Body of pancreas (tissue), 4 donors: ENCODE measurements around the gene DKK3. TPM values are rescaled to one million over a fixed set of nuclear protein-coding genes. Genes with fewer than 3 reads are reported as not detected.

ENCODE experiments used
- ATAC-seq: fragments of 150-250 bp; one replicate; pipeline ENCODE4 v1.9.1; 2016
- DNase-seq, 4 donors: peaks; one replicate each; pipeline ENCODE4 v3.0.0-alpha.2; 2019
- H3K27ac ChIP-seq, 4 donors: fragments of 200-600 bp; sonication (generic); 1 replicate in 3 of 4; 2 replicates in 1 of 4; pipeline versions ENCODE4 v1.5.1 to v1.6.1; 2016 to 2019; ENCODE audit warnings: mild to moderate bottlenecking in 1 of 4, mixed read lengths in 1 of 4, moderate library complexity in 1 of 4
- H3K27me3 ChIP-seq, 2 donors: fragments of 200-600 bp; sonication (generic); one replicate each; pipeline ENCODE4 v1.6.0; 2016; ENCODE audit warnings: mild to moderate bottlenecking in 1 of 2
- H3K36me3 ChIP-seq, 2 donors: fragments of 200-600 bp; sonication (generic); replicated peaks in 1 of 2; 2 replicates each; pipeline ENCODE4 v1.5.1; 2016; ENCODE audit warnings: low read depth in 2 of 2; ENCODE audit not compliant: insufficient read depth in 1 of 2
- H3K4me1 ChIP-seq: fragments of 200-600 bp; sonication (generic); one replicate; pipeline ENCODE4 v1.6.0; 2016
- H3K4me3 ChIP-seq, 2 donors: fragments of 200-600 bp; sonication (generic); 1 replicate in 1 of 2; 2 replicates in 1 of 2; pipeline ENCODE4 v1.5.1; 2016 to 2019
- H3K9me3 ChIP-seq, 3 donors: fragments of 200-600 bp; sonication (generic); 1 replicate in 2 of 3; 2 replicates in 1 of 3; pipeline ENCODE4 v1.5.1; 2016
- POLR2A ChIP-seq, 3 donors: fragments of 450-650 bp; IDR thresholded peaks; one replicate each; pipeline ENCODE4 v1.6.1; 2016; ENCODE audit warnings: antibody characterized with exemption in 3 of 3, mild to moderate bottlenecking in 2 of 3
- WGBS, 2 donors: methylation state at CpG; one replicate each; pipeline ENCODE4 v1.1.5; 2017; 5-methylcytosine and 5-hydroxymethylcytosine counted together
- intact Hi-C: fragments of 100-400 bp; cut with DNase I; formaldehyde crosslinking; loops from one replicate; pipeline ENCODE4 v1.15.1; 2023
- total RNA-seq, 2 donors: library from RNA; depleted of rRNA; stranded (reverse); fragments of >200 nt; gene quantifications; one replicate each; pipeline ENCODE4 v1.1.0, GENCODE V29; 2016
- TF ChIP-seq, protein P1 (sequence below), 7 experiments: fragments of 450-650 bp in 4 of 7; fragments of 200-600 bp in 3 of 7; sonication (generic) in 3 of 7; IDR thresholded peaks; one replicate each; pipeline ENCODE4 v1.5.1; 2016 to 2019; ENCODE audit warnings: antibody characterized with exemption in 7 of 7

The DKK3 gene
- total RNA-seq, 2 donors from 2014 or later: 14.5 to 25.9 TPM

DNA sequence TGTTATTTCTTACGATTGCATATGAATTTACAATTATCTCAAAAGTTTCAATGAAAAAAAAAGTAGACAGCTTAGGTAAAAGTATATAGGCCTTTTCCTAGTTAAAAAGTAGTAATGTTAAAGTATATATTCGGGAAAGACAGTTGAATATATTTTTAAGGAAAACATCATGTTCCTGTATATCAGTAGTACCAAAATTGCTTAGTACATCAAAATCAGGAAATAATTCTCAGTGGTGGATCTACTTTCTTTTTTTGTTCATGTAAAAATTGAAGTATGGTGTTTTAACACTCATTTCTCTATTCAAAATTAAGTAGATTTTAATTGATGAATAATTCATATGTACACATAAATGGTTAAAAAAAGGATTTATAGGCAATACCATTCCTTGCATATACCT is 92.8 kb downstream of the DKK3 start:
- DNase-seq (no peak), ATAC-seq (no peak)
- Histone ChIP-seq H3K27me3 (no peaks in the 10 kb centered on the region), H3K9me3 (no peaks in the 10 kb centered on the region), H3K4me1 (no peaks in the 10 kb centered on the region), H3K4me3 (no peak overlapping the region), H3K27ac (no peak overlapping the region), H3K36me3 (no peaks in the 10 kb centered on the region)
- TF ChIP-seq, protein P1, sequence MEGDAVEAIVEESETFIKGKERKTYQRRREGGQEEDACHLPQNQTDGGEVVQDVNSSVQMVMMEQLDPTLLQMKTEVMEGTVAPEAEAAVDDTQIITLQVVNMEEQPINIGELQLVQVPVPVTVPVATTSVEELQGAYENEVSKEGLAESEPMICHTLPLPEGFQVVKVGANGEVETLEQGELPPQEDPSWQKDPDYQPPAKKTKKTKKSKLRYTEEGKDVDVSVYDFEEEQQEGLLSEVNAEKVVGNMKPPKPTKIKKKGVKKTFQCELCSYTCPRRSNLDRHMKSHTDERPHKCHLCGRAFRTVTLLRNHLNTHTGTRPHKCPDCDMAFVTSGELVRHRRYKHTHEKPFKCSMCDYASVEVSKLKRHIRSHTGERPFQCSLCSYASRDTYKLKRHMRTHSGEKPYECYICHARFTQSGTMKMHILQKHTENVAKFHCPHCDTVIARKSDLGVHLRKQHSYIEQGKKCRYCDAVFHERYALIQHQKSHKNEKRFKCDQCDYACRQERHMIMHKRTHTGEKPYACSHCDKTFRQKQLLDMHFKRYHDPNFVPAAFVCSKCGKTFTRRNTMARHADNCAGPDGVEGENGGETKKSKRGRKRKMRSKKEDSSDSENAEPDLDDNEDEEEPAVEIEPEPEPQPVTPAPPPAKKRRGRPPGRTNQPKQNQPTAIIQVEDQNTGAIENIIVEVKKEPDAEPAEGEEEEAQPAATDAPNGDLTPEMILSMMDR (IDR thresholded peaks at IDR 0.05): no peak
- no peak for TF ChIP-seq POLR2A (IDR thresholded peaks at IDR 0.05)
- 96 to 97% methylated on average over 2 of the region's 2 CpGs for WGBS, 2 donors
- intact Hi-C loops: no loop called here

DNA sequence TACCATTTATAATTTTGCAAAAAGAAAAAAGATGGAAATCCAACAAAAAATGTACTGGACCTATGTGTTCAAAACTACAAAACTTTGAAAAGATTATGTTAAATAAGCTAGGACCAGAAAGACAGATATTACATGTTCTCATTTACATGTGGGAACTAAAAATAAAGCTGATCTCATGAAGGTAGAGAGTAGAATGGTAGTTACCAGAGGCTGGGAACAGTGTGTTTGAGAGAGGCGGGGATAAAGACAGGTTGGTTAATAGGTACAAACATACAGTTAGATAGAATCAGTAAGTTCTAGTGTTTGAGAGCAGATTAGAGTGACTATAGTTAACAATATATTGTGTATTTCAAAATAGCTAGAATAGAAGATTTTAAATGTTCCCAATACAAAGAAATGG is 95.0 kb downstream of the DKK3 start:
- TF ChIP-seq POLR2A (IDR thresholded peaks at IDR 0.05): no peak
- TF ChIP-seq, protein P1 (IDR thresholded peaks at IDR 0.05): no peak
- no peaks in the 10 kb centered on the region for H3K9me3 ChIP-seq
- no peaks in the 10 kb centered on the region for H3K4me1 ChIP-seq
- DNase-seq: no peak
- H3K27ac ChIP-seq: no peak overlapping the region
- no peak for ATAC-seq
- intact Hi-C loops: no loop called here
- no peaks in the 10 kb centered on the region for H3K36me3 ChIP-seq
- H3K4me3 ChIP-seq: no peak overlapping the region
- 97 to 100% methylated on average over 1 of the region's 1 CpG for WGBS, 2 donors
- no peaks in the 10 kb centered on the region for H3K27me3 ChIP-seq

Other genes starting within 250 kb of the DKK3 start
- 10 to 100 TPM; 51.1 to 63.3 TPM for gene USP47, start 166.7 kb downstream of the DKK3 start, total RNA-seq
- 10 to 100 TPM; 16.6 to 24.4 TPM for gene MICAL2, start 102.0 kb upstream of the DKK3 start, total RNA-seq